HCT116 (cell line): Measurements from ENCODE around the gene MAGEA10. TPM values are rescaled to one million over a fixed set of nuclear protein-coding genes. Genes with fewer than 3 reads are reported as not detected.

ENCODE experiments used
- ATAC-seq: fragments of 200-7000 bp; cut with Tn5 transposase; 2 replicates; pipeline ENCODE4 v1.9.1; 2020; ENCODE audit warnings: mild to moderate bottlenecking, moderate library complexity
- BruUV-seq: library from RNA; stranded (reverse); fragments of 400-500 nt; replicated peaks from 2 replicates; lab custom pipeline; 2021; lab: Mats Ljungman, UMichigan
- CTCF ChIA-PET: fragments of 300-600 bp; sonication (Branson Sonifier 250); formaldehyde crosslinking; loops from one replicate; lab custom pipeline; 2021; ENCODE audit warnings: antibody characterized with exemption; lab: Charles Lee
- POLR2A ChIA-PET: fragments of 300-600, 350-600 bp; sonication (Branson Sonifier 250); formaldehyde crosslinking; loops from one replicate; lab custom pipeline; 2021; ENCODE audit warnings: antibody characterized with exemption; lab: Charles Lee
- RAD21 ChIA-PET, 2 experiments: fragments of 300-600 bp; sonication (Branson Sonifier 250); formaldehyde crosslinking; loops; one replicate each; lab custom pipeline; 2023; ENCODE audit warnings: low total read pairs in 2 of 2; ENCODE audit not compliant: uncharacterized antibody in 2 of 2, unreplicated experiment in 2 of 2, low non-redundant PET in 1 of 2; lab: Charles Lee
- DNase-seq: peaks from one replicate; pipeline ENCODE4 v3.0.0-alpha.2; 2010; ENCODE audit warnings: low read depth, low spot score
- H2AFZ ChIP-seq: fragments of 200-600 bp; shearing (Covaris generic), sonication (generic); 2 replicates; pipeline ENCODE4 v1.6.1; 2017; ENCODE audit warnings: low read depth, mixed run types, mixed read lengths, antibody characterized with exemption, low read length; ENCODE audit not compliant: poor library complexity, severe bottlenecking
- H3K27ac ChIP-seq: 2 replicates; pipeline ENCODE4 v1.5.1; 2012; ENCODE audit warnings: low read depth, low read length
- H3K27me3 ChIP-seq: fragments of 200-600 bp; sonication (generic); 2 replicates; pipeline ENCODE4 v1.6.1; 2016; ENCODE audit warnings: mixed run types, low read length, mixed read lengths; ENCODE audit not compliant: insufficient read depth
- H3K36me3 ChIP-seq, 2 experiments: fragments of 200-500 bp in 1 of 2; fragments of 200-600 bp in 1 of 2; sonication (Bioruptor generic) in 1 of 2; sonication (generic) in 1 of 2; 2 replicates each; pipeline versions ENCODE4 v1.5.1 to v1.6.1; 2014 to 2016; ENCODE audit warnings: low read length in 2 of 2, inconsistent platforms in 1 of 2, mixed read lengths in 1 of 2, mixed run types in 1 of 2; ENCODE audit not compliant: insufficient read depth in 2 of 2, control insufficient read depth in 1 of 2
- H3K4me1 ChIP-seq, 2 experiments: fragments of 200-600 bp in 1 of 2; sonication (generic) in 1 of 2; 2 replicates each; pipeline versions ENCODE4 v1.5.1 to v1.6.1; 2012 to 2017; ENCODE audit warnings: low read length in 2 of 2, inconsistent platforms in 1 of 2, mild to moderate bottlenecking in 1 of 2, mixed read lengths in 1 of 2, mixed run types in 1 of 2, moderate library complexity in 1 of 2; ENCODE audit not compliant: insufficient read depth in 2 of 2, control insufficient read depth in 1 of 2
- H3K4me2 ChIP-seq: fragments of 200-600 bp; sonication (generic); 2 replicates; pipeline ENCODE4 v1.6.1; 2017; ENCODE audit warnings: mixed run types, low read length, mixed read lengths
- H3K4me3 ChIP-seq, 2 experiments: fragments of 200-600 bp in 1 of 2; sonication (generic) in 1 of 2; replicated peaks in 1 of 2; 2 replicates each; pipeline ENCODE4 v1.5.1; 2011 to 2016; ENCODE audit warnings: low read length in 2 of 2, control low read depth in 1 of 2, low read depth in 1 of 2, mild to moderate bottlenecking in 1 of 2, mixed read lengths in 1 of 2, mixed run types in 1 of 2
- H3K79me2 ChIP-seq: fragments of 200-600 bp; sonication (generic); 2 replicates; pipeline ENCODE4 v1.6.1; 2017; ENCODE audit warnings: mild to moderate bottlenecking, mixed run types, low read length, moderate library complexity, mixed read lengths; ENCODE audit not compliant: insufficient read depth
- H3K9ac ChIP-seq: fragments of 200-600 bp; sonication (generic); 2 replicates; pipeline ENCODE4 v1.6.1; 2016; ENCODE audit warnings: low read length, mixed read lengths
- H3K9me2 ChIP-seq: fragments of 200-600 bp; sonication (generic), shearing (Covaris generic); 2 replicates; pipeline ENCODE4 v1.6.1; 2017; ENCODE audit warnings: mixed run types, mild to moderate bottlenecking, moderate library complexity; ENCODE audit not compliant: insufficient read depth
- H3K9me3 ChIP-seq, 2 experiments: fragments of 200-500 bp in 1 of 2; fragments of 200-600 bp in 1 of 2; sonication (Bioruptor generic) in 1 of 2; sonication (generic) in 1 of 2; 2 replicates each; pipeline ENCODE4 v1.6.1; 2014 to 2017; ENCODE audit warnings: low read length in 2 of 2, mixed read lengths in 2 of 2, inconsistent platforms in 1 of 2, low read depth in 1 of 2, mild to moderate bottlenecking in 1 of 2, mixed run types in 1 of 2, moderate library complexity in 1 of 2; ENCODE audit not compliant: control insufficient read depth in 1 of 2, insufficient read depth in 1 of 2
- H4K20me1 ChIP-seq: fragments of 200-600 bp; sonication (generic), shearing (Covaris generic); 2 replicates; pipeline ENCODE4 v1.6.1; 2017; ENCODE audit warnings: mixed run types, mild to moderate bottlenecking, moderate library complexity; ENCODE audit not compliant: insufficient read depth
- CBX3 ChIP-seq: IDR thresholded peaks from 2 replicates; pipeline ENCODE4 v1.6.1; 2012; ENCODE audit warnings: low read depth
- CEBPB ChIP-seq: IDR thresholded peaks from 2 replicates; pipeline ENCODE4 v1.6.1; 2012; ENCODE audit warnings: low read depth
- EGR1 ChIP-seq: IDR thresholded peaks from 2 replicates; pipeline ENCODE4 v1.6.1; 2012; ENCODE audit warnings: low read depth
- EZH2phosphoT487 ChIP-seq: fragments of 200-600 bp; IDR thresholded peaks from 2 replicates; pipeline ENCODE4 v1.6.1; 2018; ENCODE audit warnings: antibody characterized with exemption, borderline replicate concordance
- FOSL1 ChIP-seq: IDR thresholded peaks from 2 replicates; pipeline ENCODE4 v1.6.1; 2012; ENCODE audit warnings: low read depth
- JUND ChIP-seq: IDR thresholded peaks from 2 replicates; pipeline ENCODE4 v1.6.1; 2012
- MAX ChIP-seq: IDR thresholded peaks from 2 replicates; pipeline ENCODE4 v1.6.1; 2012
- POLR2A ChIP-seq: IDR thresholded peaks from 2 replicates; pipeline ENCODE4 v1.7.0; 2011; ENCODE audit warnings: borderline replicate concordance; ENCODE audit not compliant: insufficient read depth, insufficient read length; ENCODE audit errors: extremely low read depth
- POLR2AphosphoS5 ChIP-seq: IDR thresholded peaks from 2 replicates; pipeline ENCODE4 v1.6.1; 2011; ENCODE audit warnings: mild to moderate bottlenecking, low read depth, low read length, moderate library complexity
- RAD21 ChIP-seq: IDR thresholded peaks from 2 replicates; pipeline ENCODE4 v1.6.1; 2012; ENCODE audit warnings: low read depth, mild to moderate bottlenecking
- SIN3A ChIP-seq: IDR thresholded peaks from 2 replicates; pipeline ENCODE4 v1.6.1; 2012; ENCODE audit warnings: low read depth
- SP1 ChIP-seq: IDR thresholded peaks from 2 replicates; pipeline ENCODE4 v1.6.1; 2012; ENCODE audit warnings: low read depth
- TCF7L2 ChIP-seq: IDR thresholded peaks from 2 replicates; pipeline ENCODE4 v1.7.0; 2011; ENCODE audit warnings: borderline replicate concordance, inconsistent platforms; ENCODE audit not compliant: insufficient read depth, insufficient read length; ENCODE audit errors: extremely low read depth
- YY1 ChIP-seq: IDR thresholded peaks from 2 replicates; pipeline ENCODE4 v1.6.1; 2011; ENCODE audit warnings: low read length, low read depth, moderate library complexity, mild to moderate bottlenecking; ENCODE audit not compliant: insufficient replicate concordance; ENCODE audit errors: extremely low read depth
- ZNF274 ChIP-seq: fragments of 200-500 bp; sonication (Bioruptor generic); IDR thresholded peaks from 2 replicates; pipeline ENCODE4 v1.6.1; 2014; ENCODE audit warnings: mild to moderate bottlenecking, low read depth, low read length, inconsistent platforms
- intact Hi-C: fragments of 100-400 bp; cut with micrococcal nuclease; formaldehyde crosslinking; loops from 2 replicates; pipeline ENCODE4 v1.10.0; 2022
- total RNA-seq: library from RNA; stranded (reverse); gene quantifications from one replicate; pipeline ENCODE4 v1.2.1, GENCODE V29; 2021; ENCODE audit not compliant: unreplicated experiment
- TF ChIP-seq, protein P1 (sequence below), 3 experiments: fragments of 200-600 bp in 1 of 3; sonication (generic) in 1 of 3; IDR thresholded peaks in 2 of 3; conservative IDR thresholded peaks in 1 of 3; 2 replicates each; pipeline ENCODE4 v1.5.1; 2012 to 2017; ENCODE audit warnings: low read depth in 2 of 3, low read length in 2 of 3, antibody characterized with exemption in 1 of 3, borderline replicate concordance in 1 of 3, control low read depth in 1 of 3, mild to moderate bottlenecking in 1 of 3, mixed read lengths in 1 of 3, mixed run types in 1 of 3, moderate library complexity in 1 of 3; ENCODE audit not compliant: insufficient read depth in 1 of 3

The MAGEA10 gene
- total RNA-seq, 1 experiment from 2014 or later: not detected

DNA sequence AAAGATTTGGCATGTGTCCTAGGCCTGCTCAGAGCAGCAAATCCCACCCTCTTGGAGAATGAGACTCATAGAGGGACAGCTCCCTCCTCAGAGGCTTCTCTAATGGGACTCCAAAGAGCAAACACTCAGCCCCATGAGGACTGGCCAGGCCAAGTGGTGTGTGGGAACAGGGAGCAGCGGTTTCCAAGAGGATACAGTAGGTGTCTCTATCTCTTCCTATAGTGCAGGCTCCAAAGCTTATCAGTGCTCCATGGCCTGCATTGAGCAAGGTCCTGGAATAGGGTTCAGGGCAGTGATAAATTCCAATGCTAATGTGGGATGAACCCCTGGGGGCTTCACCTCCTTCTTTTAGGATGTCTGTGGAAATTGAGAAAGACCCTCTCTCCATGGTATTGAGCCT lies 15.7 kb upstream of the MAGEA10 start:
- RAD21 ChIA-PET: no interaction called here
- H3K4me1 ChIP-seq: no peaks in the 10 kb centered on the region
- H3K4me3 ChIP-seq: no peak overlapping the region
- H3K9ac ChIP-seq: no peak overlapping the region
- DNase-seq (no peak), ATAC-seq (no peak)
- no peaks in the 10 kb centered on the region for H3K36me3 ChIP-seq
- H3K4me2 ChIP-seq: no peak overlapping the region
- no peak for TF ChIP-seq CEBPB
- no TSS peak for BruUV-seq
- no peaks in the 10 kb centered on the region for H3K9me2 ChIP-seq
- POLR2A ChIA-PET: no interaction called here
- H3K27ac ChIP-seq: no peak overlapping the region
- no peaks in the 10 kb centered on the region for H3K79me2 ChIP-seq
- CTCF ChIA-PET: no interaction called here
- H4K20me1 ChIP-seq: no peaks in the 10 kb centered on the region
- no peaks in the 10 kb centered on the region for H3K27me3 ChIP-seq
- intact Hi-C loops: no loop called here
- H3K9me3 ChIP-seq: no peaks in the 10 kb centered on the region
- H2AFZ ChIP-seq: no peak overlapping the region

DNA sequence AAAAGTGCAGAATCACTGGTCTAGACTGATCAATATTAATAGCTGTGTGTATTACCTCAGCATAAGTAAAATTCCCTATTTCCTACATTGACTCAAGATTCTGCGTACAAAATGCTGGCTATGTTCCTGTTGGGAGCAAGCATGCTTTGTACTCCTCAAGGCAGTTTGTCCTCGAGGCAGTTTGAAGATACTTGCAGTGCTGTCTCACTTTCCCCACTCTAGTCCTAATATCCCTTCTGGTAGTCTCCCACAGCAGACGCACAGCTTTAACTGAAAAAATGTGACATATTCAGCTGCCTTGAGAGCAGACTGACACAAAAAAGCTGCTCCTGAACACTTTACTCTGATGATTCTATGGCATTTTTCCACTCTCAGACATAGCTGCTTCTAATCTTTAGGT lies 12.9 kb upstream of the MAGEA10 start:
- BruUV-seq: no TSS peak
- ChIA-PET RAD21 (no interaction called here), POLR2A (no interaction called here), CTCF (no interaction called here)
- Histone ChIP-seq H3K4me1 (no peaks in the 10 kb centered on the region), H3K79me2 (no peaks in the 10 kb centered on the region), H3K9me2 (no peaks in the 10 kb centered on the region), H3K9ac (no peak overlapping the region), H3K4me2 (no peak overlapping the region), H4K20me1 (no peaks in the 10 kb centered on the region), H3K27me3 (no peaks in the 10 kb centered on the region), H2AFZ (no peak overlapping the region), H3K36me3 (no peaks in the 10 kb centered on the region), H3K27ac (no peak overlapping the region), H3K9me3 (no peaks in the 10 kb centered on the region), H3K4me3 (no peak overlapping the region)
- no peak for ATAC-seq
- TF ChIP-seq YY1 (no peak), SIN3A (no peak), CEBPB (no peak), POLR2AphosphoS5 (no peak), TCF7L2 (no peak), EZH2phosphoT487 (no peak), EGR1 (no peak), MAX (no peak), FOSL1 (no peak), JUND (no peak), ZNF274 (no peak), CBX3 (no peak), SP1 (no peak), POLR2A (no peak), RAD21 (no peak)
- TF ChIP-seq, protein P1, sequence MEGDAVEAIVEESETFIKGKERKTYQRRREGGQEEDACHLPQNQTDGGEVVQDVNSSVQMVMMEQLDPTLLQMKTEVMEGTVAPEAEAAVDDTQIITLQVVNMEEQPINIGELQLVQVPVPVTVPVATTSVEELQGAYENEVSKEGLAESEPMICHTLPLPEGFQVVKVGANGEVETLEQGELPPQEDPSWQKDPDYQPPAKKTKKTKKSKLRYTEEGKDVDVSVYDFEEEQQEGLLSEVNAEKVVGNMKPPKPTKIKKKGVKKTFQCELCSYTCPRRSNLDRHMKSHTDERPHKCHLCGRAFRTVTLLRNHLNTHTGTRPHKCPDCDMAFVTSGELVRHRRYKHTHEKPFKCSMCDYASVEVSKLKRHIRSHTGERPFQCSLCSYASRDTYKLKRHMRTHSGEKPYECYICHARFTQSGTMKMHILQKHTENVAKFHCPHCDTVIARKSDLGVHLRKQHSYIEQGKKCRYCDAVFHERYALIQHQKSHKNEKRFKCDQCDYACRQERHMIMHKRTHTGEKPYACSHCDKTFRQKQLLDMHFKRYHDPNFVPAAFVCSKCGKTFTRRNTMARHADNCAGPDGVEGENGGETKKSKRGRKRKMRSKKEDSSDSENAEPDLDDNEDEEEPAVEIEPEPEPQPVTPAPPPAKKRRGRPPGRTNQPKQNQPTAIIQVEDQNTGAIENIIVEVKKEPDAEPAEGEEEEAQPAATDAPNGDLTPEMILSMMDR (IDR thresholded peaks at IDR 0.05 in 2 of 3, conservative IDR thresholded peaks at IDR 0.05 in 1 of 3; ENCODE audit: borderline replicate concordance in 1 of 3, insufficient read depth in 1 of 3, low read depth in 2 of 3, low read length in 2 of 3): no peak
- intact Hi-C loops: no loop called here
- DNase-seq: no peak
